ENCODE measurements around the gene CPNE2. TPM values are rescaled to one million over a fixed set of nuclear protein-coding genes. Genes with fewer than 3 reads are reported as not detected.

The CPNE2 gene
- total RNA-seq, 1 donor from 2014 or later = 9.9 TPM

- peaks cover 19% of the 10 kb centered on the region for H3K36me3 Mint-ChIP-seq (ENCODE audit: low read depth)
- H3K4me3 Mint-ChIP-seq (ENCODE audit: low read depth) = no peak overlapping the region
- intact Hi-C loops (cut with micrococcal nuclease) = no loop called here
- no peak overlapping the region for H3K27ac Mint-ChIP-seq
- DNase-seq (ENCODE audit: low spot score) = no peak
- no peaks in the 10 kb centered on the region for H3K27me3 Mint-ChIP-seq (ENCODE audit: low read depth)
- H3K9me3 Mint-ChIP-seq = no peaks in the 10 kb centered on the region
- H3K4me1 Mint-ChIP-seq (ENCODE audit: low read depth) = peaks cover 14% of the 10 kb centered on the region
Measured at GRCh38 chr16:57196753-57197152, 104.4 kb downstream of the CPNE2 start.

Other genes with a start within 250 kb of the CPNE2 start
- gene SLC12A3, start 227.4 kb upstream of the CPNE2 start, total RNA-seq = not detected in 2 replicates
- gene HERPUD1, start 160.4 kb upstream of the CPNE2 start, total RNA-seq = 172 and 175 TPM in 2 replicates
- gene CETP, start 130.6 kb upstream of the CPNE2 start, total RNA-seq = not detected in 2 replicates
- 166 and 169 TPM in 2 replicates for gene NLRC5, start 103.0 kb upstream of the CPNE2 start, total RNA-seq
- gene PSME3IP1, start 93.5 kb downstream of the CPNE2 start, total RNA-seq = 109 and 125 TPM in 2 replicates
- gene RSPRY1, start 93.7 kb downstream of the CPNE2 start, total RNA-seq = 33.3 and 43.0 TPM in 2 replicates
- gene ARL2BP, start 152.7 kb downstream of the CPNE2 start, total RNA-seq = 28.1 and 31.2 TPM in 2 replicates
- gene PLLP, start 192.1 kb downstream of the CPNE2 start, total RNA-seq = 0.30 and 0.34 TPM in 2 replicates

Measured in activated T-helper 2 cell treated with anti-CD3 and anti-CD28 coated beads, Interferon-gamma antibody, Interleukin-2, Interleukin-4, amounts not matched to agents 10 μg/mL and 5 μg/mL and 100 μg/mL, durations not matched to agents 14 hours and 24 hours and 36 hours (primary cell).